ENCODE results near the gene CHMP4B. TPM values are rescaled to one million over a fixed set of nuclear protein-coding genes. Genes with fewer than 3 reads are reported as not detected.

Gene CHMP4B
- total RNA-seq, 2 experiments from 2014 or later = 82.0 to 82.9 TPM

GRCh38 chr20:33875055-33875454, 63.9 kb downstream of the CHMP4B start:
- H3K4me3 Mint-ChIP-seq = no peak overlapping the region
- ATAC-seq (no peak), DNase-seq (no peak)
- no peaks in the 10 kb centered on the region for H3K4me1 Mint-ChIP-seq (ENCODE audit: low read depth)
- TF ChIP-seq, protein P1, sequence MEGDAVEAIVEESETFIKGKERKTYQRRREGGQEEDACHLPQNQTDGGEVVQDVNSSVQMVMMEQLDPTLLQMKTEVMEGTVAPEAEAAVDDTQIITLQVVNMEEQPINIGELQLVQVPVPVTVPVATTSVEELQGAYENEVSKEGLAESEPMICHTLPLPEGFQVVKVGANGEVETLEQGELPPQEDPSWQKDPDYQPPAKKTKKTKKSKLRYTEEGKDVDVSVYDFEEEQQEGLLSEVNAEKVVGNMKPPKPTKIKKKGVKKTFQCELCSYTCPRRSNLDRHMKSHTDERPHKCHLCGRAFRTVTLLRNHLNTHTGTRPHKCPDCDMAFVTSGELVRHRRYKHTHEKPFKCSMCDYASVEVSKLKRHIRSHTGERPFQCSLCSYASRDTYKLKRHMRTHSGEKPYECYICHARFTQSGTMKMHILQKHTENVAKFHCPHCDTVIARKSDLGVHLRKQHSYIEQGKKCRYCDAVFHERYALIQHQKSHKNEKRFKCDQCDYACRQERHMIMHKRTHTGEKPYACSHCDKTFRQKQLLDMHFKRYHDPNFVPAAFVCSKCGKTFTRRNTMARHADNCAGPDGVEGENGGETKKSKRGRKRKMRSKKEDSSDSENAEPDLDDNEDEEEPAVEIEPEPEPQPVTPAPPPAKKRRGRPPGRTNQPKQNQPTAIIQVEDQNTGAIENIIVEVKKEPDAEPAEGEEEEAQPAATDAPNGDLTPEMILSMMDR (IDR thresholded peaks at IDR 0.05) = no peak
- no peaks in the 10 kb centered on the region for H3K36me3 Mint-ChIP-seq (ENCODE audit: low read depth)
- CTCF ChIA-PET = no interaction called here
- H3K27me3 Mint-ChIP-seq = no peaks in the 10 kb centered on the region
- peaks cover 12% of the 10 kb centered on the region for H3K9me3 Mint-ChIP-seq
- H3K27ac Mint-ChIP-seq = no peak overlapping the region
- POLR2A ChIA-PET = no interaction called here
- intact Hi-C loops (cut with micrococcal nuclease) = no loop called here

DNA sequence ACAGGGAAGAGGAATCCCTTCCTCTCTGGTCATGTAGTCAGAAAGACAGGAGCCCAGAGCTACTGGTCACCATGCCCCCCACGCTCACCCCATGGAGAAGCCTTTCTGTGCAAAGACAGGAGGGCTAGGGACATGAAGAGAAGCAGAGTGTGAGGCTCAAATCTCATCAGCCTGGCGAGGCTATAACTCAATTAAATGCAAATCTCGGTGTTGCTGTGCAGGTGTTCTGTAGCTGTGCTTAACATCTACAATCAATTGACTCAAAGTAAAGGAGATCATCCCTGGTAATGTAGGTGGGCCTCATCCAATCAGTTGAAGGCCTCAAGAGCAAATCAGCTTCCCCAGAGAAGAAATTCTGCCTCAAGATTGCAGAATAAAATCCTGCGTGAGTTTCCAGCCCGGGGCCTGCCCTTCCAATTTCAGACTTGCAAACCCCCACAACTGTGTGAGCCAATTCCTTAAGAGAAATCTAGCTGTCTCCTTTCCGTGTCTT, 64.4 kb downstream of the CHMP4B start:
- Mint-ChIP-seq H3K36me3 (ENCODE audit: low read depth) (no peaks in the 10 kb centered on the region), H3K27me3 (no peaks in the 10 kb centered on the region), H3K4me1 (ENCODE audit: low read depth) (no peaks in the 10 kb centered on the region), H3K27ac (no peak overlapping the region), H3K9me3 (peaks cover 15% of the 10 kb centered on the region), H3K4me3 (no peak overlapping the region)
- intact Hi-C loops (cut with micrococcal nuclease) = no loop called here
- POLR2A ChIA-PET = no interaction called here
- CTCF ChIA-PET = no interaction called here
- TF ChIP-seq, protein P1 (IDR thresholded peaks at IDR 0.05) = no peak
- no peak for DNase-seq
- no peak for ATAC-seq

DNA sequence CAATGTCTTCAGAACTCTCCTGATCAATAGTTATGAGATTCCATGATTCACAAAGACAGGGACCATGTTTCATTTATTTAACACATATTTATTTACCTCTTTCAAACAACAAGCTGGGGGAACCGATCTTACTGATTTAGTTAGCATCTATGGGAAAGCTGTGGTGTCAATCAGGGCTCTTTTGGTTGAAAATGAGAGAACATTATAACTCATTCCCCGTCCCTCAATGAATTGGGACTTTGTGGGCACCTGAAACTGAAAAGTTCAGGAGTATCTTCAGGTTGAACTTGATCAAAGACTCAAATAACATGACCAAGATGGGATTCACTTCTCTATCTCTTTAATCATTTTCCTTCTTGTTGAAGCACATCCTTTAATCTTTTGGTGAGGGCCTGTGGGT, 67.4 kb downstream of the CHMP4B start:
- Mint-ChIP-seq H3K27ac (no peak overlapping the region), H3K27me3 (no peaks in the 10 kb centered on the region), H3K9me3 (peaks cover 15% of the 10 kb centered on the region), H3K4me1 (ENCODE audit: low read depth) (no peaks in the 10 kb centered on the region), H3K36me3 (ENCODE audit: low read depth) (no peaks in the 10 kb centered on the region), H3K4me3 (no peak overlapping the region)
- ChIA-PET CTCF (interaction anchor here (1.1 to 1.3 kb wide), 2 partner anchors 37 to 251 kb away, joined by 3 to 4 read pairs; no protein-coding TSS in a partner anchor), POLR2A (no interaction called here)
- ATAC-seq (no peak), DNase-seq (no peak)
- TF ChIP-seq, protein P1 (IDR thresholded peaks at IDR 0.05) = no peak
- intact Hi-C loops (cut with micrococcal nuclease) = no loop called here

- no peak for ATAC-seq
- TF ChIP-seq, protein P1 (IDR thresholded peaks at IDR 0.05) = no peak
- Mint-ChIP-seq H3K27me3 (no peaks in the 10 kb centered on the region), H3K27ac (no peak overlapping the region), H3K9me3 (peaks cover 15% of the 10 kb centered on the region), H3K4me3 (no peak overlapping the region), H3K36me3 (ENCODE audit: low read depth) (no peaks in the 10 kb centered on the region), H3K4me1 (ENCODE audit: low read depth) (no peaks in the 10 kb centered on the region)
- ChIA-PET CTCF (interaction anchor here (0.7 kb wide), 1 partner anchor 41 kb away, joined by 3 read pairs; no protein-coding TSS in a partner anchor), POLR2A (no interaction called here)
- DNase-seq = no peak
- intact Hi-C loops (cut with micrococcal nuclease) = no loop called here
Observed at GRCh38 chr20:33880396-33880795, 69.2 kb downstream of the CHMP4B start.

DNA sequence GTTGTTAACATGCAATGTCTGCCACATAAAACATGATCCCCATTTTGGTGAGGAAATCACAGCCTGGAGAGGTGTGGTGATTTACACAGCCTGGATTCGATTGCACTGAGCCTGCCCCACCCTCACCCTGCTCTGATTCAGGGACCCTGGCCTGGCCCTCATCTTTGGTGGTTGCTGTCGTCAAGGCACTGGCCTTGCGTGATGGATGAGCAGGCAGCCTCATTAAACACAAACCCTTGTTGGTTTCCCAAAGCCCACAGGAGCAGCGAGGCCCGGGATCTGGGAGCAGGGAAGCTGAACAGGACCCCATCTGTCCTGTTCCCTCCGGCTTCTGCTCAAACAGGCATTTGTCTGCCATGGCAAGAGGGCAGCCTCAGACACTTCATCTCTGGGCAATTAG, 70.8 kb downstream of the CHMP4B start:
- ATAC-seq = no peak
- DNase-seq = no peak
- Mint-ChIP-seq H3K9me3 (peaks cover 15% of the 10 kb centered on the region), H3K27me3 (no peaks in the 10 kb centered on the region), H3K4me3 (no peak overlapping the region), H3K36me3 (ENCODE audit: low read depth) (no peaks in the 10 kb centered on the region), H3K27ac (no peak overlapping the region), H3K4me1 (ENCODE audit: low read depth) (no peaks in the 10 kb centered on the region)
- TF ChIP-seq, protein P1 (IDR thresholded peaks at IDR 0.05) = no peak
- intact Hi-C loops (cut with micrococcal nuclease) = no loop called here
- ChIA-PET CTCF (interaction anchor here (0.7 kb wide), 1 partner anchor 65 kb away, joined by 3 read pairs; no protein-coding TSS in a partner anchor), POLR2A (no interaction called here)

Data from activated CD8-positive, alpha-beta T cell treated with anti-CD3 and anti-CD28 coated beads for 36 hours (primary cell).